GM19238 (cell line): Measurements from ENCODE around the gene FBRSL1.
"Not testable (repeated sequence)": the region's sequence is repeated elsewhere in the genome, so short reads cannot be mapped to it uniquely, and the experiment has no call there.

ENCODE experiments used
- DNase-seq: peaks from one replicate; pipeline ENCODE4 v3.0.0; 2011; ENCODE audit warnings: low spot score; ENCODE audit not compliant: insufficient read length

Gene FBRSL1

DNA sequence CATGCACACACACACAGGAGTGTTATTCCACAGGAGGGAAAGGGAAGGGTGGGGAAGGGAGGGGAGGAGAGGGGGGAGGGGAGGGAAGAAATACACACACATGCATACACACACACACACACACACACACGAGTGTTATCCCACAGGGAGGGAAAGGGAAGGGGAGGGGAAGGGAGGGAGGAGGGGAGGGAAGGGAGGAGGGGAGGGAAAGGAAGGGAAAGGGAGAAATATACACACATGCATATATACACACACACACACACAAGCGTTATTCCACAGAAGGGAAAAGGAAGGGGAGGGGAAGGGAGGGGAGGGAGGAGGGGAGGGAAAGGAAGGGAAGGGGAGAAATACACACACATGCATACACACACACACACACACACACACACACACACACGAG is 19.6 kb upstream of the FBRSL1 start:
- DNase-seq: no peak

DNA sequence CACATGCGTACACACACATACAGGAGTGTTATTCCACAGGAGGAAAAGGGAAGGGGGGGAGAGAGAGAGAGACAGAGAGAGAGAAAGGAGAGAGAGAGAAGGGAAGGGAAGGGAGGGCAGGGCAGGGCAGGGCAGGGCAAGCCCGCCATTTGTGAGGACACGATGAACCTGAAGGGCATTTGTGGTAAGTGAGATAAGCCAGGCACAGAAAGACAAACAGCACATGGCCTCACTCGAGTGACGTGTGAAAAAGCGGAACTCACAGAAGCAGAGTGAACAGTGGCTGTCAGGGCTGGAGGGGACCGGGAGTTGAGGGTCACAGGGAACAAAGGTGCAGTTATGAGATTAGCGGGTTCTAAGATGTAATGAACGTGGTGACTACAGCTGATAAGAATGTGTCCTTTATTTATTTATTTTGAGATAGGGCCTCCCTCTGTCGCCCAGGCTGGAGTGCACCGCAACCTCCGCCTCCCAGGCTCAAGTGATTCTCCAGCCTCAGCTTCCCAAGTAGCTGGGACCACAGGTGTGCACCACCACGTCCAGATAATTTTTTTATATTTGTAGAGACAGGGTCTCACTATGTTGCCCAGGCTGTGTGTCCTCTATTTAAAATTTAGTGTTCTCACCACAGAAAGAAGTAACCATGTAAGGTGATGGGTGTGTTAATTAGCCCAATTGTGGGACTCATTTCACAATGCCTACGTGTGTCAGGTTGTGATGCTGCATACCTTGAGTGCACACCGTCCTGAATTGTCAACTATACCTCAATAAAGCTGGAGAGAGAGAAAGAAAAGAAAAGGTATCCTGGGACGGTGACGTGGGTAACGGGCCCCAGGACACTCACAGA is 18.7 kb upstream of the FBRSL1 start:
- DNase-seq: no peak

- no peak for DNase-seq
Observed at GRCh38 chr12:132471858-132472255, 18.1 kb upstream of the FBRSL1 start.

DNA sequence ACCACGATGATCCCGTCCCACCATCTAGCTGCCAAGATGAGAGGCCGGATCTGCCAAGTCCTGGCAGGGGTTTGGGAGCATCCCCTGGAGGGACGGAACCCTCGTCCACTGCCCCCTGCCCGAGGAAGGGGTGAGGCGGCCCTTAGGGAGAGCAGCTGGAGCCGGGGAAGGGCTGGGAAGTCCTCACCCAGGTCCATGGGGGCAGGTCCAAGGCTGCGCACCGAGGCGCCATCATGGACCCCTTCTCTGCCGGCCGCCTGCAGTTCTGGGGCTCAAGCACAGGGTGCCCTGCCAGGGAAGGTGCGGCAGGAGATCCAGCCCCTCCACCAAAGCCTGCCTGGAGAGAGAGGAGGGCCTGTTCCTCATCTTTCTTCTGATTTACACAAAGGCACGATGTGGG is 17.6 kb upstream of the FBRSL1 start:
- no peak for DNase-seq

GRCh38 chr12:132474237-132474741 is 15.7 kb upstream of the FBRSL1 start:
- DNase-seq: no peak

DNA sequence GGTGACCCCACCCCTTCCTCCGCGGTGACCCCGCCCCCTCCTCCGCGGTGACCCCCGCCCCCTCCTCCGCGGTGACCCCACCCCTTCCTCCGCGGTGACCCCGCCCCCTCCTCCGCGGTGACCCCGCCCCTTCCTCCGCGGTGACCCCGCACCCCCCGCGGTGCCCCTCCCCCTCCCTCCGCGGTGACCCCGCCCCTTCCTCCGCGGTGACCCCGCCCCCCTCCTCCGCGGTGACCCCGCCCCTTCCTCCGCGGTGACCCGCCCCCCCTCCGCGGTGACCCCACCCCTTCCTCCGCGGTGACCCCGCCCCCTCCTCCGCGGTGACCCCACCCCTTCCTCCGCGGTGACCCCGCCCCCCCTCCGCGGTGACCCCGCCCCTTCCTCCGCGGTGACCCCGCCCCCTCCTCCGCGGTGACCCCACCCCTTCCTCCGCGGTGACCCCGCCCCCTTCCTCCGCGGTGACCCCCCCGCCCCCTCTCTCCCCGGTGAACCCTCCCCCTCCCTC is 15.1 kb upstream of the FBRSL1 start:
- not testable (repeated sequence) for DNase-seq

GRCh38 chr12:132475304-132476037 is 14.5 kb upstream of the FBRSL1 start:
- DNase-seq: no peak

DNA sequence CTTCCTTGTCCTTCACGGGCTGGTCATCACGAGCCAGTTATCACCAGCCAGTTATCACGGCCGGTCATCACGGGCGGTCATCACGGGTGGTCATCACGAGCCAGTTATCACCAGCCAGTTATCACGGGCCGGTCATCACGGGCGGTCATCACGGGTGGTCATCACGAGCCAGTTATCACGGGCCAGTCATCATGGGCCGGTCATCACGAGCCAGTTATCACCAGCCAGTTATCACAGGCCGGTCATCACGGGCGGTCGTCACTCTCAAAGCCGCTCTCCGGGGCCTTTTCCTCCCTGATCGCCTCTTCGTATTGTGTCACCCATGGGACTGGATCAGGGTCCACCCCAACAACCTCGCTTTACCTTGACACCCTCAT is 13.9 kb upstream of the FBRSL1 start:
- no peak for DNase-seq

DNA sequence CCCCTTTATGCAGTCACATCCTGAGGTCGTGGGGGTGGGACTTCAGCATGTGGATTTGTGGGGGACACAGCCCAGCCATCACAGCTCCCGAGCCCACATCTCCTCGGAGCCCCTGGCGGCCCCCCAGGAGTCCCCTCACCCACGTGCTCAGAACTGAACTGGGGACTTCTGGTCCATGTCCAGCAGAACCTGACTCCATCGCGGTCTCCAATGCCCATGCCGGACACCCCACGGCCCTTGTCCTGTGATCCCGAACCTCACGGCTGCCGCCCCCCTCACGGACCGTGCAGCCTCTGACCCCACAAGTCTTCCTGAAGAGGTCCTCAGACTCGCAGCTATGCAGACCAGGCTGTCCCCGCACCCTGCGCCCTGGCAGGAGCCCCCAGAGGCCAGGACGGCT is 13.5 kb upstream of the FBRSL1 start:
- DNase-seq: no peak

DNA sequence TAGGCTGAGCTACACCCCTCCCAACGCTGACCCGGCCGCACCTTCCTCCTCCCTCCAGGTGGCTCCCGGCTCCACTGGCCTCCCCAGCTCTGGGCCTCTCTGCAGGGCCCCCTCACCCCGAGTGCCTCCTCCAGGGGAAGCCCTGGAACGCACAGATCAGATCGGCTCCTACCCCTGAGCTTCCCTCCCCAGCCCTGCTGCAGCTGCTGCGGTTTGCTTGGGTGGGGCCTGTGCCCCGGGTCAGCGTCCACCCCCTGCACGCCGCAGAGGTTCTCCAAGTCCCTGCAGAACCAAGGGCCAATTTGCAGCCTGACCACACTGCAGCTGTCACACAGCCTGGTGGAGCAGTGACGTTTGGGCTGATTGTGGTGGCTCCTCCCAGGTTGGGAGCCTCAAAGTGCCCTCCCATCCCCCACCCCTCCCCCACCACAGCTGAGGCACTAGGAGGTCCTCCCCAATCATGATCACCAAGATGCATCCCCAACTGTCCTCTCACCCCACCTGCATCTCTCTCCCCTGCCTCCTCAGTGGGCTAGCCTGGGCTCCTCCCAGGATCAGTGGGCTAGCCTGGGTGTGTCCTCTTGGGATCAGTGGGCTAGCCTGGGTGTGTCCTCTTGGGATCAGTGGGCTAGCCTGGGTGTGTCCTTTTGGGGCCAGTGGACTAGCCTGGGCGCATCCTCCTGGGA is 12.8 kb upstream of the FBRSL1 start:
- DNase-seq: no peak

GRCh38 chr12:132477703-132478432 is 12.1 kb upstream of the FBRSL1 start:
- no peak for DNase-seq

DNA sequence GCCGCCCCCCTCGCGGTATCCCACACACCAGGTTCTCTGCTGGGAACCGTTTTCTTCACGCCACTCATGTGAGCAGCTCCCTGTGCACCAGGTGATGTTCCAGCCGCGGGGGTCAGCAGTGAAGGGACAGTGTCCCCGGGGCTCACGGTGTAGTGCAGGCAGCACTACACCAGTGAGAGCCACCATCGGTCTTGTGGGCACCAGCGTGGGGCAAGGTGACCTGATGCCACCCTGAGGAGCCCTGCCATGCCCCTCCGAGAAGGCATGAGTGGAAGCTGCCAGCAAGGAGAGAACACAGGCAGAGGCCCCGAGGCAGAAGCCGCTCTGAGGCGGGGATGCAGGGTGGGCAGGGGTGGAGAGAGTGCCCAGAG is 11.5 kb upstream of the FBRSL1 start:
- no peak for DNase-seq

- no peak for DNase-seq
Observed at GRCh38 chr12:132478845-132479244, 11.1 kb upstream of the FBRSL1 start.

DNA sequence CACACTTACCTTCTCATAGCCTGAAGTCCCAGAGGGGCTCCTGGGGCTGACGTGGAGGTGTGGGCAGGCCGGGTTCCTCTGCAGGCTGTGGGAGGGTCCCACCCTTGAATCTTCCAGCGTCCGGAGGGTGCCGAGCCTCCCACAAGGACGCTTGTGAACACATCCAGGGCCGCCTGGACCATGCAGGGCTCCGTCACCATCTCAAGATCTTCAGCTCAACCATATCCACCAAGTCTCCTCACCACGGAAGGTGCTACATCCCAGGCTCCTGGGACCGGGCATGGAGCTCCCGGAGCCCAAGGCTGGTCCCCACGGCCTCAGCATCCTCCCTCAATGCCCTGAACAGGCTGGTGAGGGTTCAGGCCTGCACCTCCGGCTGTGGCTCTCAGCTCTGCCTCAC is 10.7 kb upstream of the FBRSL1 start:
- DNase-seq: no peak

- DNase-seq: no peak
Observed at GRCh38 chr12:132479938-132480622, 9.9 kb upstream of the FBRSL1 start.

- DNase-seq: no peak
Observed at GRCh38 chr12:132480623-132481132, 9.3 kb upstream of the FBRSL1 start.

DNA sequence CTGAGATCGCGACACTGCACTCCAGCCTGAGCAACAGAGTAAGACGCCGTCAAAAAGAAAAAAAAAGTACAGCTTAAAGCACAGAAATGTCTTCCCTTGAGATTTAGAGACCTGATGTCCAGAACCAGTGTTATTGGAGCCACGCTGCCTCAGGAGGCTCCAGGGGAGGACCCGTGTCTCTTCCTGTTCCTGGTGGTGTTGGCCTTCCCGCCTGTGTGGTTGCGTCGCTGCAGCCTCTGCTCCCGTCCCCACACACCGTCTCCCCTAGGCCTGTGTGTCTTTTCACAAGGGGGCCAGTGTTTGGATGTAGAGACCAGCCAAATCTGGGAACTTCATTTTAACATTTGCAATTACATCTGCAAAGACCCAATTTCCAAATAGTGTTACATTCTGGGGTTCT is 8.6 kb upstream of the FBRSL1 start:
- no peak for DNase-seq

DNA sequence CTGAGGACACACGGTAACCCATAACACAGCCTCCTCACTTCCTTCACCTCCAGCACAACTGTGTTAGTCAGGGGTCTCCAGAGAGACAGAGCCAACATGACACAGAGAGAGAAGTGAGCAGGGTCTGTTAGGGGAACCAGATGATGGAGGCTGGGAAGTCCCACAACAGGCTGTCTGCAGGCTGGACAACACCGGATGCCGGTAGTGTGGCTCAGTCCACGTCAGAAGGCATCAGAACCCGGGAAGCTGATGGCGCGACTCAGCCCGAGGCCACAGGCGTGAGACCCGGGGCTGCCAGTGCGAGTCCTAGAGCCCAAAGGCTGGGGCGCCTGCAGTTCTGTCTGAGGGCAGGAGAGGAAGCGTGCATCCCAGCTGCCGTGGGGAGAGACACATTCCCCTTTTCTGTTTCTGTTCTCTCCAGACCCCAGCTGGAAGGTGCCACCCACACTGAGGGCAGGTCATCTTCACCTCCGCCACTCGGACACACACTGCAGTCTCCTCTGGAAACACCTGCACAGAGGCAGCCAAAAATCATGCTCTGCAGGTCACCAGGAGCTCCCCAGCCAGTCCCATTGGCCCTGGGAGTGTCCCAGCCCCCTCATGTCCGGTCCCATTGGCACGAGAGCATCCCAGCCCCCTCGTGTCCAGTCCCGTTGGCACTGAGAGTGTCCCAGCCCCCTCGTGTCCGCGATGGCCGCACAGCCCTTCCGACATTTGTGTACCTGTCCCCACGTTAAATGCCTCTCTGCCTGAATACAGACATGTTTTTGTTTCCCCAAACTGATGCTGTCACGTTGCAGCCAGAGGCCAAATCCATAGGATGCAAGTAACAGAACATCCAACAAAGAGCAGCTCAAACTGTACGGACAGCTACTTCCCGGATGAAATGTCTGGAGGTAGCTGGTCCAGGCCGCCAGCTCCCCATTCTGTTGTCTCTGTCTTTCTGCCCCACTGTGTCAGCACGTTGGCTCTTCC is 7.9 kb upstream of the FBRSL1 start:
- DNase-seq: no peak

DNA sequence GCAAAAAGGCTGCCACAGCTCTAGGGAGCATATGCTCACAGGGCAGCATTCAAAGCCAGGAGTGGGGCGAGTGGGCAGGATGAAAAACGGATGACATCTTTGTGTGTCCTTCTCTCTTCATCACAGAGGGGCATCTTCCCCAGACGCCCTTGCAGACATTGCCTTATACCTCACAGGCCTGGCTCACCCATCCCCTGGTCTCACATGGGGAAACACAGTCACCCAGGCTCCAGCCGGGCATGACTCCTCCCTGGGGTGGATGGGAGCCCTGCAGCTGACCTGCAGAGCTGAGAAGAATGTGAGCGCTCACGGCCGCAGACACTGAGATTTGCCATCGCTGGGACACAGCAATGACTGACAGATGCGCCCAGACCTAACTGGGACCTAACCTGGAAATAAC is 7.2 kb upstream of the FBRSL1 start:
- no peak for DNase-seq
